SW480 (cell line): ENCODE results near the gene HYI.
"Not testable (repeated sequence)": the region's sequence is repeated elsewhere in the genome, so short reads cannot be mapped to it uniquely, and the experiment has no call there.

Experiments used
- DNase-seq: peaks from one replicate; pipeline ENCODE4 v3.0.0-alpha.2; 2016; ENCODE audit warnings: low spot score

The HYI gene

GRCh38 chr1:43464681-43465504, 11.2 kb upstream of the HYI start:
- no peak for DNase-seq

DNA sequence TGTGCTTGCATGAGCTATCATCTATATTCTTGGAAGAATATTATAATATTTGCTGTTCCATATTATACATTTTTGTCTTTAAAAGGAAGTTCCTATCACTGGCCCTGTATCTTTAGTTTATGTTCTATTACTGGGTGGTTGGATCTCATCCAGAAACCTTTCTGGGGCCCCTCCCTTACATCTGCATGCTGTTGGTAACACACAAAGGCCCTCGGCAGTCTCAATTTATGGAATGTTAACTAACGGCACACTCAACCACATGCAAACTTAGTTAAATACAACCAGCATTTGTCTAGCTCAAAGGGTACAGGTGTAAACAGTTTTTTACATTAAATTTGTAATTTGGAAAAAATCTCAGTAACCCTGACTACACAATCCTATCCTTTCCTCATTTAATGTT, 9.7 kb upstream of the HYI start:
- no peak for DNase-seq

DNA sequence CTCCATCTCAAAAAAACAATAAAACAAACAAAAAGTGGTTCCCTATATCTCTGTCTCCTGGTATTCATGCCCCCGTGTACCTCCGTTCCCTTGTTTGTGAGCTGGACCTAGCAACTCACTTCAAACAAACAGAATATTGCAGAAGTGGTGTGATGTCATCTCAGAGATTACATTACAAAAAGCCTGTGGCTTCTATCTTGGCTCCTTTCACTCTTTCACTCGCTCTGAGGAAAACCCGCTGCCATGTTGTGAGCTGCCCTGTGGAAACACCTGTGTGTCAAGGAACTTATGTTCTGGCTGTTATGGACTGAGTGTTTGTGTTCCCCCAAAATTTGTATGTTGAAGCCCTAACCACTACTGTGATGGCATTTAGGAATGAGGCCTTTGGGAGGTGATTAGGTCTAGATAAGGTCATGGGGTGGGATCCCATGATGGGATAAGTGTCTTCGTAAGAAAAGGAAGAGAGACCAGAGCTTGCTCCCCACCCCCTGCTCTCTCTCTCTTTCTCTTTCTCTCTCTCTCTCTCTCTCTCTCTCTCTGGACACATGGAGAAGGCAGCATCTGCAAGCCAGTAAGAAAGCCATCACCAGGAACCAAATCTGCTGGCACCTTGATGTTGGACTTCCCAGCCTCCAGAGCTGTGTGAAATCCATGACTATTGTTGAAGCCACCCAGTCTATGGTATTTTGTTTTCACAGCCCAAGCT, 7.4 kb upstream of the HYI start:
- DNase-seq = no peak

GRCh38 chr1:43458379-43458778, 4.6 kb upstream of the HYI start:
- not testable (repeated sequence) for DNase-seq

- DNase-seq = no peak
Observed at GRCh38 chr1:43455213-43455889, 1.6 kb upstream of the HYI start.

DNA sequence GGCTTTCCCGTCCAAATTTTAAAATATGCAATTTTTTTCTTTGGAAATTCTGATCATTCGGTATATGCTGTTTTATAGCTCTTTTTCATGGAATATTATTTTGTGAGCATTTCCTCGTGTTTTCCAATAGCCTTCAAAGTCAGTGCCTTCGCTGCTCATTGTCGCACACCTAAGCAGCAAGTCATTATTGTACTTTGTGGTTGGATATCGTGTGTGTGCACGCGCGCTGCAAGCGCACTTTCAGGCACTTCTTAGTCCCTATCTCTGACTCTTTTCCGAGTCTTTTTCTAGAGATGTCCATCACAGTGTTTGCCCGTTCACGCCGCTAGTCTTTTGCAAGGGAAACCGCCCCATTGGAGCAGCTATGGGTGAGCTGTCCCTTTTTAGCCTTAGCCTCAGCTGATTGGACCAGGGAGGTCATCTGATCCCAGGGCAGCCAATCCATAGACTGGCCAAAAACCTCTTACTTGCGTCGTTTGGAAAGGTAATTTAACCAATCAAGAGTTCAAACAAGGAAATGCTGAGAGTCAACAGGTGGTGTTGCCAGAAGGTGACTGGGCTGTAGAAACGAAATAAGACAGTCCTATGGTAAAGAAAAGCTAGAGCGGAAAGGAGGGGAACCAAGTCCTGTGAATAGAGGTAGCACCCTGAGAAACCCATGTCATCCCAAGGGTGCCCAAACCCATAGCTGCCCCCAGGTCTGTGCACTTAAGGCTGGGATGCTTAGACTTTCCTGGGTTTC, 710 bp upstream of the HYI start:
- peak; percentile 86 for DNase-seq

- DNase-seq = peak; percentile 19
Observed at GRCh38 chr1:43452789-43453441, 816 bp downstream of the HYI start.

- no peak for DNase-seq
Observed at GRCh38 chr1:43451701-43452532, 1.8 kb downstream of the HYI start.

GRCh38 chr1:43451157-43451591, 2.6 kb downstream of the HYI start:
- DNase-seq = no peak

DNA sequence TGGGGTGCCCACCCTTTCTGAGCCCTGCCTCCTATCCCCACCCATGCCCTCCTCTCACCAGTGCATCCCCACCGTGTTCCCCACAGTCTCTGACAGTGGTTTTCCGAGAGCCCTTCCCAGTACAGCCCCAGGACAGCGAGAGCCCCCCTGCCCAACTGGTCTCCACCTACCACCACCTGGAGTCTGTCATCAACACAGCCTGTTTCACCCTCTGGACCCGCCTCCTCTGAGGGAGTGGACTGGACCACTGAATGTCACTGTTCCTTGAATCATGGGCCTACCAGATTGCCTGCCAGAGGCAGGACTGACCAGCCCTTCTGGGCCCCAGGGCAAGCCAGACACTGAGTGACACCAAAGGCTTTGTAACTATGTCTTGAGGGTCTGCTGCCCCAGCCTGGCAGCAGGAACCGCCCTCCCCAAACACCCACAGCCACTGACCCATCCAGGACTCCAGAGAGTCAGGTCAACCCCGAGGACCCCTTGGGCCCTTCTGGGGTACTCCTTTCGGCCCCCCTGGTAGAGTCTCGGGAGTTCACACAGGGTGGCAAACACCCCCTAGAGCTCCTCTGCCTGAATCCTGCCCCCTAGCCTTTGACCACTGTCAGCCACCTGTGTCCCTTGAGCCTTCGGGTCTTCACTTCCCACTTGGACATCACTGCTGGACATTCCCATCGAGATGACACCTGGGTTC, 3.3 kb downstream of the HYI start:
- no peak for DNase-seq

GRCh38 chr1:43449708-43450069, 4.0 kb downstream of the HYI start:
- DNase-seq = no peak

DNA sequence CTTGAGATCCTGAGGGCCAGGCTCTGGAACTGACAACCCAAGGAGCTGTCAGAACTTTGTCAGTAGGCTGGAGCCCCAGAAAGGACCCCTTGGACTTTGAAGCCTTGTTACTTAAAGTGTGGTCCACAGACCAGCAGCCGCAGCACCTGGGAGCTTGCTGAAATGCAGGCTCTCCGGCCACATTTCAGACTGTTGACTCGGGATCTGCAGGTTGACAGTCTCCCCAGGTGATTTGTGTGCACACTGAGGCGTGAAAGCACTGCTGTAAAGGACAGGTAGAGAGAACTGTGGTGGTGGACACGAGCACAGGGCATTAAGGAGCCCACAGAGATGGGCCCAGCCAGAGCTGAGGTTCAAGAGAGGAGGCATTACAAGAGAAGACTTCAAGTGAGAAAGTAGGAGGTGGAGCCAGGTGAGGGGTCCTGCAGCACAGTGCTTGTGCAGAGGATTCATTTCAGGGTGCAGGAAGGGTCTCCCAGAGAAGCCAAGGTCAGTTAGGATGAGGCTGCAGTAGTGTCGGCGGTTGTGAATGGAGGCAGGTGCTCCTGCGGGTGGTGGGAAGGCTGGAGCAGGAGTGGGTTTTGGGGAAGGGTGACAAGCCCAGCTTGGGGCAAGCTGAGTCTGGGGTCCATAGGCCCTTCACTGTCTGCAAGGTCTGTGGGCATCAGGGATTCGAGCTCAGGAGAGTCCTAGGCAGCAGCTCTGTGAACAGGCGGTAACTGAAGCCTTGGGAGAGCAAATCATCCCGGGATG, 4.6 kb downstream of the HYI start:
- no peak for DNase-seq

DNA sequence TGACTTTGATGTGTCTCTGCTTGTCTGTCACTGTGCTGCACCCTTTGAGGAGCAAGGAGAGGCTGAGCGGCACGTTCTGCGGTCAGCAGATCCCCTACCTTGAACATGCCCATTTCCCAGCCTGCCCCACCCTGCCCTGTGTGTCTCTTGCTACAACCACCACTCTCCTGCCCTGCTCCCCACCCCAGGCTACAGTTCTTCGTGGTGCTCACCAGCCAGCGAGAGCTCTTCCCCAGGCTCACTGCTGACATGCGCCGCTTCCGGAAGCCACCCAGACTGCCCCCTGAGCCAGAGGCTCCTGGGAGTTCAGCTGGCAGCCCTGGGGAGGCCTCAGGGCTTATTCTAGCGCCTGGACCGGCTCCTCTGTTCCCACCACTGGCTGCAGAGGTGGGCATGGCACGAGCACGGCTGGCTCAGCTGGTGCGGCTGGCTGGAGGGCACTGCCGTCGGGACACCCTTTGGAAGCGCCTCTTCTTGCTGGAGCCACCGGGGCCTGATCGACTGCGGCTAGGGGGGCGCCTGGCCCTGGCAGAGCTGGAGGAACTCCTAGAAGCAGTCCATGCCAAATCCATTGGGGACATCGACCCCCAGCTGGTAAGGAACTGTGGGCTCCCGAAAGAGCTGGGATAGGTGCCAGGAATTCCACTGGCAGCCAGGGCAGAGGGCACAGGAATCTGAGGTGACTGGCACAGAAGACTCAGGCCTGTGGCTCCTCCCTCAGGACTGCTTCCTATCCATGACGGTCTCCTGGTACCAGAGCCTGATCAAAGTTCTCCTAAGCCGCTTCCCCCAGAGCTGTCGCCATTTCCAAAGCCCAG, 5.6 kb downstream of the HYI start:
- DNase-seq = no peak

GRCh38 chr1:43446881-43447835, 6.6 kb downstream of the HYI start:
- no peak for DNase-seq

DNA sequence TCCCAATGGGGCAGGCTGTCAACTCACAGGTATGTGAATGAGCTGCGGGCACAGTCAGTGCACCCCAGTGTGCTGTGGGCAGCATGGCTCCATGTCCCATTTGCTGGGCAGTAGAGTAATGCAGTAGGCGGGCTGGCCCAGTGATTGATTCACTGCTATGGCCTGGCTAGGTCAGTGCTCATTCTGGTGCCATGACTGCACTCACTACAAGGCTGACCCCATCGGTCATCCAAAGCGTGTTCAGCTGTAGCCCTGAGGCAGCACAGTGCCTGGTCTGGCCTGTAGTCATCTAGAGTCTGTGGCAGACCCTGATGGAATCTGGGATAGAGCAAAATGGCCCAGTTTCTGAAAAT, 7.4 kb downstream of the HYI start:
- no peak for DNase-seq

DNA sequence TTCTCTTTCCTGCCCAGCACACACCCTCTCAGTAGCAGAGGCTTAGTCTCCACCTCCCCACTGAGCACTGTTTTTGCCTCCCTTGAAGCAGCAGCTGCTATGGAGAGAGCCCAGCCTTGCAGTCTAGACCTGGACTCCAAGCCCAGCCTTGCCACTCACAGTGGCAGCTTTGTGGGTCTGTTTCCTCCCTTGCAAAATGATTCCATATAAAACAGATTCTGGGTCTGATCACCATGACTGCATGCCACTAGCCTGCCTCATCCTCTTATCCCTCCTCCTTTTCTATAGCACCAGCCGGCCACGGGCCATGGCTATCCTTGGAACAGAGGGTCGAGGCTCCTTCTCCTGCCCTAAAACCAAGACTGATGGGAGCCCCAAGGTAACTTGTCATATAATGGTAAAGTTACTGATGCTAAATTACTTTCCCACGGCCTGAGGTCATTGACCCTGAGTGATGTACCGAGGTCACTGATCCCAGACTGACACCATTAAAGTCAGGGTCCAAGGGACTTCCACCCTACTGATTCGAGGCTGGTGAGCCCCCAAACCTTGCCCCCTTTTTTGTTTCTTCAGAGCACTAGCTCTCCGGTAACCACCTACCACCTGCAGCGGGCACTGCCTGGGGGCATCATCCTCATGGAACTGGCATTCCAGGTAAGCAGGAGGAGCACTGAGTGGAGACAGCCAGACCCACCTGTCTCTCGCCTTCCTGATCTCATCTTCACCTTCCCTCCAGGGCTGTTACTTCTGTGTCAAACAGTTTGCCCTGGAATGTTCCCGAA, 7.9 kb downstream of the HYI start:
- DNase-seq = no peak

GRCh38 chr1:43444836-43445235, 8.9 kb downstream of the HYI start:
- no peak for DNase-seq
